T-helper 17 cell (primary cell): ENCODE results near the gene HORMAD2. TPM values are rescaled to one million over a fixed set of nuclear protein-coding genes. Genes with fewer than 3 reads are reported as not detected.

Source experiments
- ATAC-seq: fragments of 150-1000 bp; cut with Tn5 transposase; 2 replicates; pipeline ENCODE4 v1.10.0; 2021; ENCODE audit warnings: mild to moderate bottlenecking, moderate library complexity
- DNase-seq, 3 donors: peaks; one replicate each; pipeline versions ENCODE4 v3.0.0 to v3.0.0-alpha.2; 2020 to 2021
- H3K9me3 ChIP-seq: one replicate; pipeline ENCODE4 v1.7.0; 2013; ENCODE audit warnings: low read length, mild to moderate bottlenecking; ENCODE audit not compliant: control insufficient read depth, poor library complexity, severe bottlenecking
- H3K27ac Mint-ChIP-seq: one replicate; pipeline ENCODE4 v1.8.0; 2022; ENCODE audit warnings: mild to moderate bottlenecking, moderate library complexity, mixed read lengths
- H3K27me3 Mint-ChIP-seq: one replicate; pipeline ENCODE4 v1.8.0; 2022; ENCODE audit warnings: mixed read lengths
- H3K36me3 Mint-ChIP-seq: one replicate; pipeline ENCODE4 v1.8.0; 2022; ENCODE audit warnings: low read depth, mixed read lengths
- H3K4me1 Mint-ChIP-seq: one replicate; pipeline ENCODE4 v1.8.0; 2022; ENCODE audit warnings: mild to moderate bottlenecking, mixed read lengths
- H3K4me3 Mint-ChIP-seq: one replicate; pipeline ENCODE4 v1.8.0; 2022; ENCODE audit warnings: mild to moderate bottlenecking, moderate library complexity, mixed read lengths
- total RNA-seq, 4 donors: library from RNA in 2 of 4; stranded (reverse) in 2 of 4; gene quantifications; one replicate each; pipeline ENCODE4 v1.2.3 and lab custom pipeline; 2022 to 2026

The HORMAD2 gene
- total RNA-seq, 2 donors from 2014 or later, result not detected

GRCh38 chr22:30185549-30185948, 105.3 kb downstream of the HORMAD2 start:
- ATAC-seq, result no peak
- Mint-ChIP-seq H3K4me1 (peaks cover 46% of the 10 kb centered on the region), H3K27ac (peak overlapping the region; percentile 89), H3K4me3 (peak overlapping the region; percentile 63), H3K36me3 (no peaks in the 10 kb centered on the region), H3K27me3 (no peaks in the 10 kb centered on the region)
- H3K9me3 ChIP-seq, result no peaks in the 10 kb centered on the region
- no peak for DNase-seq

GRCh38 chr22:30186041-30186440, 105.8 kb downstream of the HORMAD2 start:
- no peak for ATAC-seq
- H3K9me3 ChIP-seq, result no peaks in the 10 kb centered on the region
- Mint-ChIP-seq H3K36me3 (no peaks in the 10 kb centered on the region), H3K4me3 (no peak overlapping the region), H3K27me3 (no peaks in the 10 kb centered on the region), H3K4me1 (peaks cover 50% of the 10 kb centered on the region), H3K27ac (peak overlapping the region; percentile 89)
- no peak for DNase-seq

GRCh38 chr22:30186510-30186909, 106.2 kb downstream of the HORMAD2 start:
- no peak overlapping the region for H3K4me3 Mint-ChIP-seq
- no peak overlapping the region for H3K27ac Mint-ChIP-seq
- DNase-seq (no peak), ATAC-seq (no peak)
- H3K36me3 Mint-ChIP-seq, result no peaks in the 10 kb centered on the region
- H3K4me1 Mint-ChIP-seq, result peaks cover 49% of the 10 kb centered on the region
- no peaks in the 10 kb centered on the region for H3K27me3 Mint-ChIP-seq
- no peaks in the 10 kb centered on the region for H3K9me3 ChIP-seq

- no peak for DNase-seq
- Mint-ChIP-seq H3K27ac (peak overlapping the region; percentile 69), H3K4me3 (no peak overlapping the region), H3K4me1 (peaks cover 51% of the 10 kb centered on the region), H3K27me3 (no peaks in the 10 kb centered on the region), H3K36me3 (peaks cover under 1% of the 10 kb centered on the region)
- ATAC-seq, result no peak
- H3K9me3 ChIP-seq, result no peaks in the 10 kb centered on the region
These were observed 106.8 kb downstream of the HORMAD2 start for GRCh38 chr22:30187094-30187493.

- DNase-seq, result no peak
- peak; percentile 74 for ATAC-seq
These were observed 107.5 kb downstream of the HORMAD2 start for GRCh38 chr22:30187529-30188407.

GRCh38 chr22:30188911-30189310, 108.6 kb downstream of the HORMAD2 start:
- Mint-ChIP-seq H3K27me3 (no peaks in the 10 kb centered on the region), H3K27ac (peak overlapping the region; percentile 63), H3K4me1 (peaks cover 54% of the 10 kb centered on the region), H3K4me3 (no peak overlapping the region), H3K36me3 (peaks cover 2% of the 10 kb centered on the region)
- no peaks in the 10 kb centered on the region for H3K9me3 ChIP-seq
- DNase-seq (no peak), ATAC-seq (no peak)

More at GRCh38 chr22:30187529-30188407, 107.5 kb downstream of the HORMAD2 start:
- peak overlapping the region; percentile 69 for H3K27ac Mint-ChIP-seq
- peaks cover 57% of the 10 kb centered on the region for H3K4me1 Mint-ChIP-seq
- no peaks in the 10 kb centered on the region for H3K27me3 Mint-ChIP-seq
- H3K36me3 Mint-ChIP-seq, result peaks cover 2% of the 10 kb centered on the region
- H3K9me3 ChIP-seq, result no peaks in the 10 kb centered on the region
- peak overlapping the region; percentile 15 for H3K4me3 Mint-ChIP-seq

GRCh38 chr22:30190574-30190973, 110.3 kb downstream of the HORMAD2 start:
- H3K36me3 Mint-ChIP-seq, result peaks cover 2% of the 10 kb centered on the region
- no peak for ATAC-seq
- H3K9me3 ChIP-seq, result no peaks in the 10 kb centered on the region
- DNase-seq, result no peak
- no peak overlapping the region for H3K4me3 Mint-ChIP-seq
- H3K27me3 Mint-ChIP-seq, result no peaks in the 10 kb centered on the region
- H3K4me1 Mint-ChIP-seq, result peaks cover 45% of the 10 kb centered on the region
- peak overlapping the region; percentile 4 for H3K27ac Mint-ChIP-seq

GRCh38 chr22:30191040-30191701, 110.9 kb downstream of the HORMAD2 start:
- H3K4me3 Mint-ChIP-seq, result no peak overlapping the region
- H3K36me3 Mint-ChIP-seq, result peaks cover 2% of the 10 kb centered on the region
- H3K9me3 ChIP-seq, result no peaks in the 10 kb centered on the region
- DNase-seq, result no peak
- peak overlapping the region; percentile 30 for H3K27ac Mint-ChIP-seq
- ATAC-seq, result no peak
- peaks cover 49% of the 10 kb centered on the region for H3K4me1 Mint-ChIP-seq
- no peaks in the 10 kb centered on the region for H3K27me3 Mint-ChIP-seq

- peak overlapping the region; percentile 30 for H3K27ac Mint-ChIP-seq
- DNase-seq, result no peak
- no peak overlapping the region for H3K4me3 Mint-ChIP-seq
- no peaks in the 10 kb centered on the region for H3K27me3 Mint-ChIP-seq
- H3K36me3 Mint-ChIP-seq, result peaks cover 2% of the 10 kb centered on the region
- H3K9me3 ChIP-seq, result no peaks in the 10 kb centered on the region
- ATAC-seq, result no peak
- peaks cover 54% of the 10 kb centered on the region for H3K4me1 Mint-ChIP-seq
These were observed 112.2 kb downstream of the HORMAD2 start for GRCh38 chr22:30192427-30192826.

GRCh38 chr22:30193031-30193775, 112.9 kb downstream of the HORMAD2 start:
- H3K4me1 Mint-ChIP-seq, result peaks cover 51% of the 10 kb centered on the region
- H3K36me3 Mint-ChIP-seq, result peaks cover 2% of the 10 kb centered on the region
- no peak overlapping the region for H3K4me3 Mint-ChIP-seq
- H3K27ac Mint-ChIP-seq, result no peak overlapping the region
- H3K27me3 Mint-ChIP-seq, result no peaks in the 10 kb centered on the region
- H3K9me3 ChIP-seq, result no peaks in the 10 kb centered on the region
- no peak for ATAC-seq
- DNase-seq, result no peak

GRCh38 chr22:30195245-30196140, 115.2 kb downstream of the HORMAD2 start:
- ATAC-seq (no peak), DNase-seq (no peak)
- peak overlapping the region; percentile 94 for H3K27ac Mint-ChIP-seq
- H3K4me1 Mint-ChIP-seq, result peaks cover 53% of the 10 kb centered on the region
- H3K36me3 Mint-ChIP-seq, result peaks cover 2% of the 10 kb centered on the region
- H3K9me3 ChIP-seq, result no peaks in the 10 kb centered on the region
- no peaks in the 10 kb centered on the region for H3K27me3 Mint-ChIP-seq
- peak overlapping the region; percentile 66 for H3K4me3 Mint-ChIP-seq

- Mint-ChIP-seq H3K36me3 (peaks cover 2% of the 10 kb centered on the region), H3K4me3 (peak overlapping the region; percentile 66), H3K4me1 (peaks cover 45% of the 10 kb centered on the region), H3K27me3 (no peaks in the 10 kb centered on the region), H3K27ac (peak overlapping the region; percentile 94)
- DNase-seq (peak in 1 of 3 donors; percentile 20), ATAC-seq (peak; percentile 80)
- H3K9me3 ChIP-seq, result no peaks in the 10 kb centered on the region
These were observed 116.0 kb downstream of the HORMAD2 start for GRCh38 chr22:30196141-30196879.
